GM08714 (cell line): ENCODE results near the gene SP3.

Experiments used
- H3K4me3 ChIP-seq: fragments of 200-500 bp; sonication (Bioruptor generic); 2 replicates; pipeline ENCODE4 v1.5.1; 2014; ENCODE audit warnings: mild to moderate bottlenecking, low read length, inconsistent platforms
- ZNF274 ChIP-seq: IDR thresholded peaks from 2 replicates; pipeline ENCODE4 v1.6.1; 2012; ENCODE audit warnings: mild to moderate bottlenecking, low read depth, low read length

The SP3 gene

GRCh38 chr2:173862612-173863217, 102.5 kb downstream of the SP3 start:
- TF ChIP-seq ZNF274, result no peak
- no peak overlapping the region for H3K4me3 ChIP-seq

- no peak for TF ChIP-seq ZNF274
- no peak overlapping the region for H3K4me3 ChIP-seq
Observed at GRCh38 chr2:173860566-173860965, 104.6 kb downstream of the SP3 start.

GRCh38 chr2:173860082-173860481, 105.1 kb downstream of the SP3 start:
- no peak overlapping the region for H3K4me3 ChIP-seq
- no peak for TF ChIP-seq ZNF274

- no peak for TF ChIP-seq ZNF274
- no peak overlapping the region for H3K4me3 ChIP-seq
Observed at GRCh38 chr2:173858291-173858731, 106.9 kb downstream of the SP3 start.
